Stimulated activated CD8-positive, alpha-beta memory T cell treated with anti-CD3 and anti-CD28 coated beads, Interleukin-7, amount 100 ng/mL, for 1 hour (primary cell): ENCODE measurements around the gene HMGN5.

ENCODE experiments used
- DNase-seq, 2 donors: peaks; one replicate each; pipeline ENCODE4 v3.0.0-alpha.2; 2020; ENCODE audit warnings: low read depth in 2 of 2

HMGN5 gene

GRCh38 chrX:81120258-81120935 is 81.3 kb downstream of the HMGN5 start:
- DNase-seq = no peak

GRCh38 chrX:81114757-81115156 is 87.0 kb downstream of the HMGN5 start:
- DNase-seq = no peak

DNA sequence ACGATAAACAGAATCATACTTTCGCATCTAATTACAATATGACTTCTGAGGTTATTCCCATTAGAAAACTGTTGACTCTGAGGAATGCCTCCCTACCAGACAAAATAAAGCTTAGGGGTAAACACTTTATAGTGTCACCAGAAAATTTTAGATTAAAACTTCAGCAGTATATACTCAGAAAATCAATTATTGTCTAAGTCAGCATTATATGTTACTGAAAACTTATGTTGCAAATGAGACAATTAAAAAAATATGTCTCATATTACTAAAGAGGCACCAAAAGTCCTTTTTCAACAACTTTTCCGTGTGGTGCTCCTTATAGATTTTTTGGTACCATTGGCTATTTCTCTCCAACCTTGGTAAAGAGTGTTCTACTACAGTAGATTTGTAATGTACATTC is 91.4 kb downstream of the HMGN5 start:
- DNase-seq = no peak

- DNase-seq = no peak
Measured at GRCh38 chrX:81082649-81083048, 119.1 kb downstream of the HMGN5 start.
